Activated CD8-positive, alpha-beta memory T cell treated with anti-CD3 and anti-CD28 coated beads, Interleukin-2, amount 50 U/mL, for 48 hours (primary cell): ENCODE results near the gene SLC27A3.
A peak's percentile ranks its signal among the peaks of the same experiment; 100 is the strongest.

Source experiments
- DNase-seq: peaks from one replicate; pipeline ENCODE4 v3.0.0-alpha.2; 2020

The SLC27A3 gene

GRCh38 chr1:153783233-153784190 is 8.3 kb downstream of the SLC27A3 start:
- DNase-seq: peak; percentile 95

GRCh38 chr1:153786038-153786790 is 11.0 kb downstream of the SLC27A3 start:
- no peak for DNase-seq

GRCh38 chr1:153789478-153790034 is 14.3 kb downstream of the SLC27A3 start:
- DNase-seq: no peak

GRCh38 chr1:153790313-153790965 is 15.2 kb downstream of the SLC27A3 start:
- DNase-seq: no peak

GRCh38 chr1:153790966-153791647 is 15.9 kb downstream of the SLC27A3 start:
- peak; percentile 54 for DNase-seq

- peak; percentile 58 for DNase-seq
Observed at GRCh38 chr1:153791648-153792253, 16.5 kb downstream of the SLC27A3 start.

- no peak for DNase-seq
Observed at GRCh38 chr1:153792631-153793041, 17.4 kb downstream of the SLC27A3 start.

GRCh38 chr1:153793261-153793972 is 18.2 kb downstream of the SLC27A3 start:
- no peak for DNase-seq

- no peak for DNase-seq
Observed at GRCh38 chr1:153793973-153794615, 18.9 kb downstream of the SLC27A3 start.

- DNase-seq: no peak
Observed at GRCh38 chr1:153794624-153795329, 19.6 kb downstream of the SLC27A3 start.

GRCh38 chr1:153795330-153795837 is 20.2 kb downstream of the SLC27A3 start:
- no peak for DNase-seq

GRCh38 chr1:153795934-153796785 is 21.0 kb downstream of the SLC27A3 start:
- no peak for DNase-seq

- DNase-seq: peak; percentile 90
Observed at GRCh38 chr1:153796786-153797659, 21.8 kb downstream of the SLC27A3 start.

GRCh38 chr1:153798468-153798780 is 23.2 kb downstream of the SLC27A3 start:
- DNase-seq: no peak

- no peak for DNase-seq
Observed at GRCh38 chr1:153799016-153799415, 23.8 kb downstream of the SLC27A3 start.

GRCh38 chr1:153799566-153800465 is 24.6 kb downstream of the SLC27A3 start:
- peak; percentile 46 for DNase-seq

GRCh38 chr1:153800516-153800915 is 25.3 kb downstream of the SLC27A3 start:
- DNase-seq: no peak
